B cell (primary cell): ENCODE measurements around the gene ARAP1. TPM values are rescaled to one million over a fixed set of nuclear protein-coding genes. Genes with fewer than 3 reads are reported as not detected.
A peak's percentile ranks its signal among the peaks of the same experiment; 100 is the strongest.

Experiments
- ATAC-seq: fragments of 200-7000 bp; cut with Tn5 transposase; one replicate; pipeline ENCODE4 v1.10.0; 2021; ENCODE audit warnings: low read depth, mild to moderate bottlenecking, moderate number of reproducible peaks, moderate library complexity
- CTCF ChIA-PET: fragments of 350-600 bp; sonication (Branson Sonifier 250); formaldehyde crosslinking; loops from one replicate; lab custom pipeline; 2021; ENCODE audit warnings: antibody characterized with exemption, inconsistent platforms; lab: Charles Lee
- POLR2A ChIA-PET: fragments of 350-600 bp; sonication (Branson Sonifier 250); formaldehyde crosslinking; loops from one replicate; lab custom pipeline; 2021; ENCODE audit warnings: antibody characterized with exemption; lab: Charles Lee
- DNase-seq: peaks from one replicate; pipeline ENCODE4 v3.0.0; 2013
- H2AFZ ChIP-seq: 2 replicates; pipeline ENCODE4 v1.6.1; 2012; ENCODE audit warnings: mild to moderate bottlenecking, low read depth, low read length; ENCODE audit not compliant: insufficient read depth, poor library complexity, severe bottlenecking
- H3K27ac ChIP-seq, 2 donors: 1 replicate in 1 of 2; 2 replicates in 1 of 2; pipeline ENCODE4 v1.5.1; 2012 to 2013; ENCODE audit warnings: low read length in 2 of 2, mild to moderate bottlenecking in 2 of 2, moderate library complexity in 1 of 2
- H3K27me3 ChIP-seq, 4 experiments: fragments of 200-600 bp in 1 of 4; sonication (generic) in 1 of 4; replicated peaks in 1 of 4; 1 replicate in 2 of 4; 2 replicates in 2 of 4; pipeline versions ENCODE4 v1.6.1 to v1.7.0; 2013 to 2016; ENCODE audit warnings: low read length in 3 of 4, mild to moderate bottlenecking in 2 of 4, mixed read lengths in 1 of 4, moderate library complexity in 1 of 4; ENCODE audit not compliant: insufficient read depth in 4 of 4, control insufficient read depth in 3 of 4; ENCODE audit errors: control extremely low read depth in 1 of 4
- H3K36me3 ChIP-seq, 2 experiments: replicated peaks in 1 of 2; 1 replicate in 1 of 2; 2 replicates in 1 of 2; pipeline versions ENCODE4 v1.6.1 to v1.7.1; 2013; ENCODE audit warnings: low read length in 1 of 2; ENCODE audit not compliant: insufficient read depth in 2 of 2, control insufficient read depth in 1 of 2; ENCODE audit errors: control extremely low read depth in 1 of 2, extremely low read depth in 1 of 2
- H3K4me1 ChIP-seq, 2 donors: fragments of 200-600 bp in 1 of 2; sonication (generic) in 1 of 2; 1 replicate in 1 of 2; 2 replicates in 1 of 2; pipeline versions ENCODE4 v1.5.1 to v1.6.1; 2013 to 2017; ENCODE audit warnings: low read length in 2 of 2; ENCODE audit not compliant: control insufficient read depth in 2 of 2, insufficient read depth in 2 of 2
- H3K4me2 ChIP-seq: replicated peaks from 2 replicates; pipeline ENCODE3; 2012; ENCODE audit warnings: mild to moderate bottlenecking, low read depth, low read length; ENCODE audit not compliant: poor library complexity, severe bottlenecking
- H3K4me3 ChIP-seq, 5 experiments: fragments of 200-600 bp in 1 of 5; sonication (generic) in 1 of 5; 1 replicate in 3 of 5; 2 replicates in 2 of 5; pipeline versions ENCODE4 v1.5.1 to v1.7.0; 2011 to 2016; ENCODE audit warnings: low read length in 4 of 5, mild to moderate bottlenecking in 4 of 5, low read depth in 2 of 5, control low read depth in 1 of 5, moderate library complexity in 1 of 5; ENCODE audit not compliant: insufficient read depth in 1 of 5; ENCODE audit errors: control extremely low read depth in 1 of 5, extremely low read depth in 1 of 5
- H3K79me2 ChIP-seq: fragments of 200-600 bp; sonication (generic); one replicate; pipeline ENCODE4 v1.6.0; 2016; ENCODE audit warnings: low read length; ENCODE audit not compliant: control insufficient read depth, insufficient read depth
- H3K9ac ChIP-seq: fragments of 200-600 bp; sonication (generic); 2 replicates; pipeline ENCODE4 v1.6.1; 2017; ENCODE audit warnings: mild to moderate bottlenecking, low read length, moderate library complexity
- H3K9me3 ChIP-seq, 3 donors: one replicate each; pipeline versions ENCODE4 v1.6.1 to v1.7.1; 2013; ENCODE audit warnings: low read length in 2 of 3; ENCODE audit not compliant: control insufficient read depth in 2 of 3, insufficient read depth in 1 of 3; ENCODE audit errors: control extremely low read depth in 1 of 3
- H4K20me1 ChIP-seq: 2 replicates; pipeline ENCODE4 v1.6.0; 2012; ENCODE audit warnings: mild to moderate bottlenecking, low read length; ENCODE audit not compliant: insufficient read depth, control insufficient read depth, poor library complexity, severe bottlenecking
- H3K27ac Mint-ChIP-seq: one replicate; pipeline ENCODE4 v1.8.0; 2021; ENCODE audit warnings: mixed read lengths
- H3K27me3 Mint-ChIP-seq: one replicate; pipeline ENCODE4 v1.8.0; 2021; ENCODE audit warnings: mixed read lengths
- H3K4me1 Mint-ChIP-seq: one replicate; pipeline ENCODE4 v1.8.0; 2021; ENCODE audit warnings: mixed read lengths
- H3K4me3 Mint-ChIP-seq: one replicate; pipeline ENCODE4 v1.8.0; 2021; ENCODE audit warnings: mixed read lengths
- H3K9me3 Mint-ChIP-seq: one replicate; pipeline ENCODE4 v1.8.0; 2022; ENCODE audit warnings: mixed read lengths; ENCODE audit not compliant: insufficient read depth
- EZH2 ChIP-seq: IDR thresholded peaks from 2 replicates; pipeline ENCODE4 v1.6.1; 2012; ENCODE audit warnings: borderline replicate concordance, low read depth, mild to moderate bottlenecking, moderate library complexity, low read length; ENCODE audit not compliant: insufficient read depth, poor library complexity, severe bottlenecking
- WGBS: methylation state at CpG from one replicate; pipeline ENCODE4 v1.1.5; 2013; ENCODE audit warnings: missing lambda C conversion rate; ENCODE audit not compliant: insufficient coverage; 5-methylcytosine and 5-hydroxymethylcytosine counted together
- intact Hi-C: fragments of 100-400 bp; cut with micrococcal nuclease; formaldehyde crosslinking; loops from one replicate; pipeline ENCODE4 v1.10.0; 2022
- polyA plus RNA-seq: library from polyadenylated mRNA; depleted of rRNA; stranded (reverse); fragments of >200 nt; gene quantifications from 2 replicates; pipeline ENCODE4 v1.2.3, GENCODE V29; 2012
- total RNA-seq, 2 donors: library from RNA; stranded (reverse); fragments of 120-200 nt in 1 of 2; gene quantifications; 1 replicate in 1 of 2; 2 replicates in 1 of 2; pipeline versions ENCODE4 v1.2.3 to v1.2.4, GENCODE V29; 2013 to 2022
- TF ChIP-seq, protein P1 (sequence below): fragments of 200-600 bp; IDR thresholded peaks from one replicate; pipeline ENCODE4 v1.8.0; 2022; ENCODE audit warnings: antibody characterized with exemption, mild to moderate bottlenecking

ARAP1 gene
- total and polyA plus RNA-seq, 2 donors (not counting 1 experiment from before 2014, with no cell fraction given): 143 to 242 TPM

DNA sequence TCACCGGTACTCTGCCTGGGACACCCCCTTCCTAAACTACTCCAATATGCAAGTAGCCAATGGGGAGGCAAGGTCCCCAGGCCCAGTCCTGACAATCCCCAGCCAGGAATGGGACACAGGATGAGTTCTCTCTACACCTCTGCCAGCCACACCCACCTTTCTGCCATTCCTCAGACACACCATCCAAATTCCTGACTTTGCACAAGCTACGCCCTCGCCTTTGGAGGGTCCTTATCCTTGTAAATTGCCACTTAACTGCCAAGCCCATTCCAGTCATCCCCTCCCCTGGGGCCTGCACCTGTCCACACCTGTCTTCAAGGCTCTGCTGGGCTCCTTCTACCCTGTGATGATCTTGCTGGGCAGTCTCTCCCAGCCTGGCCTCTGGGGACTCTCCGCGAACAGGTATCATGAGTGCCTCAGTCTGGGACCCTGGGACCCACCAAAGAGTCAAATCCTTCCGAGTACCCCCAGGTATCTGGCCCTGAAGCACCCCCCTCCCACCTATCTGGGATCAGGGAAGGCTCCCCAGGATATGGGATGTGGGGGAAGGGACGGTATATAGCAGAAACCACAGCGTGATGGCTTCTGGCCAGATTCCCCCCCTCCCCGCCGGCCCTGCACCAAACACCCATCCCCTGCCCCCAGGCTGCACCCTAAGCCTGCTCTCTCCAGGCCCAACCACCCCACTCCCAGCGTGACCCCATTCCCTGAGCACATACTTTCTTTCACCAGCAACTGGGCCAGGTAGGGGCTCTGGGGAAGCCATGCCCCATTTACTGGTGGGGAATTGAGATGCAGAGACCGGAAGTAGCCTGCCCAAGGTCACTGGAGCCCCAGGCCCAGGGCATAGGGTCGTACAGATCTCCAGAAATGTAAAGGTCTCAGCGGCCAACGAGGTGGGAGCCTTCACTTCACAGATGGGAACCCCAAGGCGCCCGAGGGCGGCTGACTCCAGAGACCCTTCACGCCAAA, 806 bp downstream of the ARAP1 start:
- Mint-ChIP-seq H3K27me3 (no peaks in the 10 kb centered on the region), H3K27ac (peak overlapping the region; percentile 96), H3K9me3 (no peaks in the 10 kb centered on the region), H3K4me1 (peaks cover 52% of the 10 kb centered on the region), H3K4me3 (peak overlapping the region; percentile 99)
- intact Hi-C loops: loop anchor here (1.0 to 5.0 kb wide), 5 partner anchors 13 to 529 kb away; partner anchors contain the start of gene INPPL1
- Histone ChIP-seq H3K27ac (peak overlapping the region; percentile 20 to 79), H3K4me1 (peaks cover 47 to 62% of the 10 kb centered on the region in 2 donors), H4K20me1 (peaks cover 46% of the 10 kb centered on the region), H3K9me3 (no peaks in the 10 kb centered on the region), H3K27me3 (no peaks in the 10 kb centered on the region), H3K4me3 (peak overlapping the region; percentile 63 to 93 (median 82)), H3K36me3 (peaks cover 0 to 10% of the 10 kb centered on the region in 2 experiments), H3K79me2 (peaks cover 67% of the 10 kb centered on the region), H2AFZ (peak overlapping the region; percentile 72), H3K4me2 (peak overlapping the region; percentile 96), H3K9ac (peak overlapping the region; percentile 84)
- DNase-seq: no peak
- ATAC-seq: no peak
- WGBS: 21% methylated on average over 14 of the region's 19 CpGs
- ChIA-PET POLR2A (interaction anchor here (0.6 kb wide), 1 partner anchor 187 kb away, joined by 5 read pairs; no protein-coding TSS in a partner anchor), CTCF (interaction anchor here (0.9 to 3.0 kb wide), 5 partner anchors 10 to 43 kb away, joined by 3 to 21 read pairs (median 4); partner anchors contain the start of gene STARD10)
- TF ChIP-seq EZH2: no peak
- TF ChIP-seq, protein P1, sequence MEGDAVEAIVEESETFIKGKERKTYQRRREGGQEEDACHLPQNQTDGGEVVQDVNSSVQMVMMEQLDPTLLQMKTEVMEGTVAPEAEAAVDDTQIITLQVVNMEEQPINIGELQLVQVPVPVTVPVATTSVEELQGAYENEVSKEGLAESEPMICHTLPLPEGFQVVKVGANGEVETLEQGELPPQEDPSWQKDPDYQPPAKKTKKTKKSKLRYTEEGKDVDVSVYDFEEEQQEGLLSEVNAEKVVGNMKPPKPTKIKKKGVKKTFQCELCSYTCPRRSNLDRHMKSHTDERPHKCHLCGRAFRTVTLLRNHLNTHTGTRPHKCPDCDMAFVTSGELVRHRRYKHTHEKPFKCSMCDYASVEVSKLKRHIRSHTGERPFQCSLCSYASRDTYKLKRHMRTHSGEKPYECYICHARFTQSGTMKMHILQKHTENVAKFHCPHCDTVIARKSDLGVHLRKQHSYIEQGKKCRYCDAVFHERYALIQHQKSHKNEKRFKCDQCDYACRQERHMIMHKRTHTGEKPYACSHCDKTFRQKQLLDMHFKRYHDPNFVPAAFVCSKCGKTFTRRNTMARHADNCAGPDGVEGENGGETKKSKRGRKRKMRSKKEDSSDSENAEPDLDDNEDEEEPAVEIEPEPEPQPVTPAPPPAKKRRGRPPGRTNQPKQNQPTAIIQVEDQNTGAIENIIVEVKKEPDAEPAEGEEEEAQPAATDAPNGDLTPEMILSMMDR: no peak
